ENCODE data around the gene ENPP6.

ENPP6 gene

DNA sequence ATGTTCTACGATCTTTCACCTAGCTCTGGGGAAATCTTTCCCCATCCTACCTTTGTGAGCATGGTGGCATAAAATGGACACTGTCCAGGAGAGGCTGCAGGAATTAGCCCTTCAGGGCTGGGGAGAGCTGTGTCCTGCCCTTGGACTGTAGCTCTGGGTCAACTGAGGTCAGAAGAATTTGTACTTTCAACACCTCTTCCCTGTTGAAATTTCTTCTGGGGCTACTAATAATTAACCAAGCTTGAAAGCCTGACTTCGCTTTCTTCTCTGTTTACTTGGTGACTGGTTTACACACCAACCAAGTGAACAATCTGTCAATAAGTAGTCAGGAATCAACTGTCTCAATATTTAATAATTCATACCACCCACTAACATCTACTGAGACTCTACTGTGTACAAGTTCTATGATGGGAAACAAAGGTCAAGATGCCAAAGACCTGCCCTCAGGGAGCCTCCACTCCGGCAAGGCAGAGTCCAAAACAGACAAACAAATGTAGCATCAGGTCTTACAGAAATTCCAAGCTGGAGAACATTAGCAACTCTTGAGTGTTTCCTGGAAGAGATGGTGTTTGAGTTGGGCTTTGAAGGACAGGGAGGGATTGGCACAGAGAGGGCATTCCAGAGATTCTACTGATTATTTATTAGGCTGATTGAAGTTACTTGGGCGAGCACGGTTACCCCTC, 113.1 kb downstream of the ENPP6 start:
- DNase-seq (ENCODE audit: low read depth in 2 of 2), result no peak

DNA sequence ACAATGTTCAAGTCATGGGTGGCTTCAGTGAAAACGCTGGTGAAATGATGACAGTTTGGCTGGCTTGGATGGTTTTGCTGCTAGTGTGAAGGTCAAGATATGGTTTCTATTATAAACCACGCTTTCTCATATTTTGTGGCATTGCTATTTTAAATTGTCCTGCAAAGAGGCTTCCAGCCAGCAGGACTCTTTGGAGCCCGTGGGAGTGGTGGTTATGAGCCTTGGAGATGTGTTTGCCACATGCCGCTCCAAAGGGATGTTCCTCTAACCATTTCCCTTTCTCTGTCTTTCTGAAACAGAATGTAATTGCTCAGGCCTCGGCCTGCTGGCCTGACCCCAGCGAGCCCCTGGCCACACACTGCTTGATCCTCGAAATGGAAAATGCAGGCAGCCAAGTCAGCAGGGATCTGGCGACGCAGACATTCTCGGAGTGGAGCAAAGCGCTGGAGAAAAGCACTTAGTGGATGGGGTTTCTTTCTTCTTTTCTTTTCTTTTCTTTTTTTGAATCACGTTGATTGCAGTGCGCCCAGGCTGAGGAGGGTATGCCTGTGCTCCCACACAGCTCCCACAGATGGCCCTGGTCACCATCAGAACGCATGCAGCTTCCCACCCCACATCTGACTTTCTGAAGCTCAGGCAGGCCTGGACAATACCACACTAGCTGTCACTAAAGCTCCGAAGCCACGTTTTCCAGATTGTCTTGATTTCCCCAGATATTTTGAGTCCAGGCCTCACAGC, 114.0 kb downstream of the ENPP6 start:
- DNase-seq (ENCODE audit: low read depth in 2 of 2), result no peak

DNA sequence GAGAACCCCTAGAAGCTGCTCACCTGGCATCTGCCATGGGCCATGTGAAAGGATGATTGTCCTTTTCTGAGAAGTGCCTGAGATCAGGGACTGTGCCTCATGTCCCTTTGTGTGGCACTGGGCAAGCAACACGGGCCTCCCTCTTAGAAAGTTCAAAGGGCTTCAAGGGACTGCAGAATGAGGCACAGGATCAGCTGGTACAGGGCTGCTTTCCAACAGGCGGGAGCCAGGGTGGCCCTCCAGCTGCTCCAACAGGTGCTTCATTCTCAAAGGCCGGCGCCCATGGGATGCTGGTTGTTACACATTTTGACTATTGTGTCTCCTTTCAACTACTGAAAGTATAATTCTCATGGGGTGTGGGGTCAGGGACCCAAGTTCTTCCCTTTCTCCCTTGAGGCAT, 114.7 kb downstream of the ENPP6 start:
- DNase-seq (ENCODE audit: low read depth in 2 of 2), result no peak

DNA sequence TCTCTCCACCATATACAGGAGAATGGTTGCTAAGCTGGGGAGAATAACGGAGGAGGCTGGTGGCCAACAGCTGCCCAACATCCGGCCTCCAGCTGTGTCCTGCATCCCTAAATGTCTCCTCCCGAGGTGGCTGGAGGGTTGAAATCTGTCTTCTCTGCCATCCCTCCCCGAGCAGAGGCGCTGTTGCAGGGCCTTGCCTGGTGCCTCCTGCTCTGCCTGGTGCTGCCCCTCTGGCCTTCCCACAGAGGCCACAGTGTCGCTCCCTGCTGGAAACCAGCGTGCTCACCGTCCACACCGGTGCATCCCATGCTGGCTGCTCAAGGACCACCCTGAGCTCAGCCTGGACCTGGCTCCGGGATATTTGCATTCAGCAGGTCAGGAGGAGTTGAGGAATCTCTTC, 115.2 kb downstream of the ENPP6 start:
- no peak for DNase-seq (ENCODE audit: low read depth in 2 of 2)

DNA sequence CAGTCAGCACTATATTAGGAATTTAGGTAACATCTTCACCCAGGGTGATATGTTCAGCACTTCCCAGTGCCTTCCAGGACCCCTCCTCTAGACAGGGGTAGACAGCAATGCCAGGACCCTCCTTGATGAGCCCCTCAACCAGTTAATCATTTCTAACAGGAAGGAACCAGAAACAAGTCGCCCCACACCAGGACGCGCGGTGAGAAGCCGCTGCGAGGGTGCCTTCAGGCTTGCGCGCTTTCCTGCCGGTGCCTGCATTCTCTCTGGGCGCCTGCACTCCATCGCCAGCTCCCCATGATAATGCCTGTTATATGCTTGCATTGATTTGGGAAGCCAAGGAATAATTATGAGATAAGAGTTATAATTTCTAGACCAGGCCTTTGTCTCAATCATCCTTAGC, 116.0 kb downstream of the ENPP6 start:
- DNase-seq (ENCODE audit: low read depth in 2 of 2), result no peak

DNA sequence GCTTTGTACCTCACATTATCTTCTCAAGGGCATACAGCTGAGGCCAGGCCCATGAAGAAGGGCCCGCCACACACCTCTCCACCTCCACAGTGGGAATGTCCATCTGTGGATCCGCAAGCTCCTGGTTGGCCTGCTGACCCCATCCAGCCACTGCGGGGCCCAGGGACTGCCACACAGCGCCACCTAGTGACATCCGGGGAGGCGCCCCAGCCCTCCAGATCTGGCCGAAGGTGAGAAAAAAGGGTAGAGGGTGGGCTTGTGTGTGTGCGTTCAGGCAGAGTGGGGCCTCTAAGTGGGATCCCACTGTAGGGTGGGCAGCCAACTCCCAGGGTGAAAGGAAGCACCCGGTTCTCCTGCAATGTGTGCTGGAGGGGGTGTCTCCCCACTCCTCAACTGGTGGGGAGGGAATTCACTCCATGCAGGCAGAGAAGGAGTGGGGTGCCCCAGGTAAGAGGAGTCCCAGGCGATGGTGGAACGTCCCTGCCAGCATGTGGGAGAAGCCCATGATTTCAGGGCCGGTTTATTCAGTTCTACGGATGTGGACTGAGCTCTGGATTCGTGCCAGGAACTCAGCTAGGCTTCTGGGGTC, 117.3 kb downstream of the ENPP6 start:
- DNase-seq (ENCODE audit: low read depth in 2 of 2), result no peak

DNA sequence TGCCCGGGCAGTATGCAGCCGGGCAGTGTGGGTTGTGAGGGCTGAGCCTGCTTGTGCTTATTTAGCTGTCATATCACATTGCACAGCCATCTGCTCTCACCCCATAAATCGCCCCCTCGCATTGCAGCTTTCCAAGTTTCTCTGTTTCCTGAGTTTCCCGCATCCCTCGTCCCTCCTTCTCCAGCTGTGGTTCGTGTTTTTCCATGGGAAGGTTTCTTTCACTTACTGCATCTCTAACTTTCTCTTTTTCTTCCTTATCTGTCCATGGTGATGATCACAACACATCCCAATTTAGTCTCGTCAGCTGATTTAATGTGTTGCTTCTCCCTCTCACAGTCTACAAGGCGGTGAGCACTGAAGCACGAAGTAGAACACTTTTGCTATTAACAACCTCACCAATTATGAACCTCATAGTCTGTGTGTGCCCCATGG, 118.1 kb downstream of the ENPP6 start:
- DNase-seq (ENCODE audit: low read depth in 2 of 2), result no peak

DNA sequence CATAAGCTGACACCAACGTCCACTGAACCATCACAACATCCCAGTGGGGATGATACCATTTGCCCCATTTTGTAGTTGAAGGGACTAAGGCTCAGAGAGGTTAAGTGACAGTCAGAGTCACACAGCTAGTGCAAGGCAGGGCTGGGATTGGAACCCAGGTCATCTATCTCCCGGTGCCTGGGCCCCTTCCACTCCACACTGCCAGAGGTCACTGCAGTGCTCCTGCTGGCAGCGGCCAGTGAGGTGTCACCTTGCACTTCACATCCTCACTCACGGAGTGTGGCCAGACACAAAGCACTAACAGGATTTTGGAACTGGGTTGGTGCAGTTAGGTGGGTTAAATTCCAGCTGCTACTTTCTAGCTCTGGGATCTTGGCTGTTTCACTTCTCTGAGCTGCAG, 118.7 kb downstream of the ENPP6 start:
- no peak for DNase-seq (ENCODE audit: low read depth in 2 of 2)

DNA sequence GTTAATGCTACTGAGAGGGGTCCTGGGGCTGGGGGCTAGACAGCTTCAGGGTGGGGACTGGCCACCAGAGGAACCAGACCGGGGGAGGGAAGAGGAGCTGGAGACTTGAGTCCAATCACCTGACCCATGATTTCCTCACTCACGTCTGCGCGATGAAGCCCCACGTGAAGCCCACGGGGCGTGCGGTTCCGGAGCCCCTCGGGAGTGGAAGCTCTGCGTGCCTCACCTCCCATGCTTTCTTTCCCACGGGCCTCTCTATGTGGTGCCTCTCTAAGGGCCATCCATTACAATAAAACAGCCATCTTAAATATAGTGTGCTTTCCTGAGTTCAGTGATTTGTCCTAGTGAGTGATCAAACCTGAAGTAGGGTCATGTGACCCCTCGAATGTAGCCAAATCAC, 119.9 kb downstream of the ENPP6 start:
- no peak for DNase-seq (ENCODE audit: low read depth in 2 of 2)

DNA sequence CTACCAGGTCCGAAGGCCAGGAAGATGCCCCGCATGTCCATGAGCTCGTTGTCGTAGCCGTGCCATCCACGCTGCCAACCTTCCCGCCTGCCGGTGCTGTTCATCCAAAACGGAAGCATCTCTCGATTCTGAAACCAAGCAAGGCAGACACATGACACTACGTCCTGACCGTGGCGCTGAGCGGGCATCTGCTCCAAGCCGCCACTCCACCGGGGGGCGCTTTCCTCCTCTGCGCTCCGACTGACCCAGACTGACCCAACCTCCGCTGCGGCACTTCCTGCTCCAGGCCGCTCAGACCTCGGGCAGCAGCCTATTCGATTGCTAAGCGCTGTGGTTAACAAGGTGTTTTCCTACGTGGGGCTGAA, 120.5 kb downstream of the ENPP6 start:
- no peak for DNase-seq (ENCODE audit: low read depth in 2 of 2)

DNA sequence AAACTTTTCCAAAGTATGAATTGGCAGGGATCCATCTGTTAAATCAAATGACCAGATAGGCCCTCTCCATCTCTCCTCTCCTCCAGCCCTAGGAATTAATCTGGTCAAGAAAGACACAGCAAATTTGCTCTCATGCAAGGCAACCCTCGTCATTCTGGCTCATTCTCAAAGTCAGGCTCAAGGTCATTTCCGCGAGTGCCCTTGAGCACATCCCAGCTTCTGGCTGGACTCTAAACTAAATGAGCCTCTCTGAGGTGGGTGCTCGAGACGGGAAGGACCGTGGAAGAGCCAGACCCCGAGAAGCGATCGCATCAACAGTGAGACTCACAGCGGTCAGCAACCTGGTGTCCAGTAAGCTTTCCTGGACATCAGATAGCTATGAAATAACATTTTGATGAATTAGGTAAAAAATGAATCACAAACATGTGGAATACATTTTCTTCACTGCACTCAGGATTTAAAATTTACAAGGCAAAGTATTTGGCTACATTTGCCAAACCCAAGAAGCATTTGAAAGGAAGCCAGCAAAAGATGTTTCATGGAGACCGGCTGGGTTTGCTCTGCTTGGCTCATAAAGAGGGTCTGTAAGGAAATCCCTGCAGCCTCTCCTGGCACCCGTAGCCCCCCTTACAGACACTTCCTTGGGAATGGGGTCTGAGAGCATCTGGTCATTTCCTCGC, 121.0 kb downstream of the ENPP6 start:
- DNase-seq (ENCODE audit: low read depth in 2 of 2), result no peak

DNA sequence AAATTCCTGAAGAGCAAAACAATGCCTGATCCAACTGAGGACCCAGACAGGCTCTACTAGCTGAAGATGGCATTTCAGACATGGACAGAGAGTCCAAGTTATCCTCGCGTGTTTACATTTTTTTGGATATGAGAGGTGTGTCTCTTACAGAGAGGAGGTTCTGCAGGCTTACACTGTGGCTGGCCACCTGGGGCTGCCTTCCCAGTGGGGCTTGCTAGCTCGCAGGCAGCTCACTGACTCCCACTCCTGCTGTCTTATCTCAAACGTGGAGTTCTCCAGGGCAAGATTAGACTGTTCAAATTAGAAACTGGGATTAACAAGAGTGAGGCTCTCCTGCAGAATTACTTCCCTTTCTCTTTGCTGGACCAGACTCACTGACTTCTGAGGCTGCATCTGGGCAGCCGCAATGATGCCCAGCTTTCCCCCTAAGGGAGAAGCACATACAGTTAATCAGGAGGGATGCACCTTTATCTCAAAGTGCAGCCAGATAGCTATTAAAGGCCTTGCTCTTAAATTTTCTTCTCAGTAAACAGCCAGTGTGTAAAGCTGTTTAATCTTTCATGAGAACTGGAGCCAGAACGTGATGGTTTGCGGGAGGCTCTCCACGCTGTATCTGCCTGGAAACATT, 123.0 kb downstream of the ENPP6 start:
- no peak for DNase-seq (ENCODE audit: low read depth in 2 of 2)

DNA sequence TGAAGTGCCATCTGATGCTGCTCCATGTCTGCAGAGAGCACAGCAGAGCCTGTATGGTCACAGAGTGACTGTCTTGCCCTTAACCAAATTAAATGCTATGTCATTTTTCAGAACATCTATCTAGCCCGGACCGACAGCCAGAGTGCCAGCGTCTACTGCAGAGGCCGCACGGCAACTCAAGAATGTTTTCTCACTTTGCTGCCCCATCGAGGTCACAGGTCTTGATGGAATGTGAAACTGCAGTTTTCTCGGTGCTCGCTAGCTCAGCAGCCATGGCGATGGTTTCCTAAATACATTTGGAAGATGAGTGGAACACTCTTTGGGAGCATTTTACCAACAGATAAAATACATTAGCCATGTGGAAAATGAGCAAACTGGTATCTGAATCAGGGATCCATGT, 125.7 kb downstream of the ENPP6 start:
- no peak for DNase-seq (ENCODE audit: low read depth in 2 of 2)

DNA sequence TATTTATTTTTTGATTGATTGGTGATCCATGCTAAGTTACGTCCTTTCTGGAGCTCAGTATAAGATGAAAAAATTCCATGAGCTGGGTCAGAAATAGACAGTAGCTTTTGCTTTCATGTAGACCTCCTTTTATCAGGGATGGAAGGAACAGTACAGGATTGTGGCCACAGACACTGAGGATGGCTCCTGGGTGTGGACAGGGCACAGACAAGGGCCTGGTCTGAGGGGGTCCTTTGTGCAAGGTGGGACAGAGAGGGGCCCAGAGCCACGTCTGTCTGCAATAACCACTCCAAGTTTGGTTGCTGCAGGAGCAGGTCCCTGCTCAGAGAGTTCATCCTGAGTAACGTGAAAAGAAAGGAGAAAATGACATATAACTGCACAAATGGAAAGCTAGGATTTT, 127.1 kb downstream of the ENPP6 start:
- DNase-seq (ENCODE audit: low read depth in 2 of 2), result no peak

DNA sequence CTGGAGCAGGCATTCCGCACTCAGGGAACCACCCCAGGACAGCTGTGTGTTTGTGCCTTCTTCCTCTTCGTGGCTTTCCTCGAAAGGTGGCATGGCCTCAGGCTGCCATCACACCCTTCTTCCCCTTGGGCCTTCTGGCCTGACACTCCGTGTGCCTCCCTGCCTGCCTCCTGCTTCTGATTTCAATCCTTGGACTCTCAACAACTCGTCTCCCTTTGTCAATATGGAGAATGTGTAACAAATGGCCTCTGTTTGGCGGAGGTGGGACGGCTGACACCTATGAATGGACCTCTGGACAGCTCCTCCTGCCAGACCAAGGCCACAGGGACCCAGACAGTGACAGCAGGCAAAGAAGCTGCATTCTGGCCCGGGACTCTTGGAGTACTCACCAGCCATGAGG, 137.0 kb downstream of the ENPP6 start:
- DNase-seq (ENCODE audit: low read depth in 2 of 2), result no peak

DNA sequence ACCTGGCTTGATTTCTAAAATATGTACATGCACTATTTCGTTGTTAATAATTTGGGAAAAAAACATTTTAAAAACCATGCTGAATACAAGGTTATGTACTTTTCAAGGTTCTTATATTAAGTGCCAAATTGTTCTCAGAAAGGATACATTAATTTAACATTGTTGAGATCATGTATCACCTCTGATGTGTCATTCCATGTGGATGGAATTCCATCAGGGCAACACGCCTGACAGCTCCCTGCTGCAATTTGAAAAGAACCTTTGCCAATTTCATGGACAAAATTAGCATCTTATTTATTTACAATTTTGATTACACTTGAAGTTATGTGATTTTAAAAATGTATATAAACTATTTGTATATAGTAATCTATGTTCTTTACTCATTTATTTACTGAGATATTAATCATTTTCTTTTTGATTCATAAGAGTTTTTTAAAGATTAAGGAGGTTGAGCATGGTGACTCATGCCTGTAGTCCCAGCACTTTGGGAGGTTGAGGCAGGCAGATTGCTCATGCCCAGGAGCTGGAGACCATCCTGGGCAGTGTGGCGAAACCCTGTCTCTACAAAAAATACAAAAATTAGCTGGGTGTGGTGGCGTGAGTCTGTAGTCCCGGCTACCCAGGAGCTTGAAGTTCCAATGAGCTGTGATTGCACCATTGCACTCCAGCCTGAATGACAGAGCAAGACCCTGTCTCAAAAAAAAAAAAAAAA, 142.8 kb downstream of the ENPP6 start:
- DNase-seq (ENCODE audit: low read depth in 2 of 2), result no peak

DNA sequence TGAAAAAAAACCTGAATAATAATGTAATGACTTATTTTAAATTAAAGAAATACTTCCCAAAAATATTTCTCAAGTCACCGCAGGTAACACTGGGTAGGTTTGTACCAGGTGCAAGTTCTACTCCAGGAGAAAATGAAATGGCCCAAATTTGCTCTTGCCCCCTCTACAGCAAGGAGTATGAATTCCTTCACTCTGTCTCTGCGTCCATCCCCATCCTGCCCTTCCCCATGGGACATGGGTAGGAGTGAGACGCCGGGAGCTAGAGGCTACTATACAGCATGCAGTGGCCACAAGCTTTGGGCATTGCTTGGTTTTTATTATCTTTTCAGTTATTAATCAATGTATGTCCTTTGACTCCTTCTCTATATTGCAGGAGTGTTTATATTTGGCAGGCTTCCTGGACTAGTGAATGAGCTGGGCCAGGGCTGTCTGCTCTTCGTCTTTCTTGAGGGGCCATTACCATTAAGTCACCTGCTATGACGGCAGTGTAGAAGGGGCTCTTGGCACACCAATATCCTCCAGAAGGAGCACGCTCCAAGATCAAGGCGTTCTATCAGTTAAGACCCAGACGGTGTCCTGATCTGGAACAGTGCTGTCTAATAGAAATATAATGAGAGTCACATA, 149.6 kb downstream of the ENPP6 start:
- DNase-seq (ENCODE audit: low read depth in 2 of 2), result no peak

DNA sequence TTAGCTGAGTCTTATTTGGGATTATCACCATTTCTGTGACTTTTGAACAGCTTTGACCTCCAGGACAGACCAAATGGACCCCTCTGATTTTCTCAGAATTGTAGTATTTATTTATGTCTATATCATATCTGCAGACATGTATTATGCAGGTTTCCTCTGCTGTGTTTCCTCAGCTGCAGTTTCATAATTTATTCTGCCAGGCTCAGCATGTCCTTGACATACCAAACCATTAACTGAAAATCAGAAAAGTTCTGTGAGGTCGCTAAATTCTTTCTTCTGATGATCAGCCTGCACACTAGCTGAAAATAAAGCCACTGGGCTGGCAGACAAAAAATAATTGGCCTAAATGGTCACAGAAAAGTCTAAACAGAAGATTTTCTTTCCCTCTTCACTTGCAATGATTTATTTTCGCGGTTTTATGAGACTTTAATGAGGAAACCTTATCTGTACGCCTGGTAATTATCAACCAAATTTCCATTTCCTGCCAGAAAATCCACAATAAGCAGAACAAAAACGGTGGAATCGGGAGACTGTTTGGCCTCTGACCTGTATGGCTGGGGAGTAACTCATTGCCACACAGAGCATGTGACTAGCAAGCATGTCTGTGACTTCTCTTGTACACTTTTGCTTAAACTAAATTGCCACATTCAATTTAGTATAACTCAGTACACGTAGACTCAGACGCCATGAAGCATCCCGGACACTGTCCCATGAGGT, 150.9 kb downstream of the ENPP6 start:
- no peak for DNase-seq (ENCODE audit: low read depth in 2 of 2)

DNA sequence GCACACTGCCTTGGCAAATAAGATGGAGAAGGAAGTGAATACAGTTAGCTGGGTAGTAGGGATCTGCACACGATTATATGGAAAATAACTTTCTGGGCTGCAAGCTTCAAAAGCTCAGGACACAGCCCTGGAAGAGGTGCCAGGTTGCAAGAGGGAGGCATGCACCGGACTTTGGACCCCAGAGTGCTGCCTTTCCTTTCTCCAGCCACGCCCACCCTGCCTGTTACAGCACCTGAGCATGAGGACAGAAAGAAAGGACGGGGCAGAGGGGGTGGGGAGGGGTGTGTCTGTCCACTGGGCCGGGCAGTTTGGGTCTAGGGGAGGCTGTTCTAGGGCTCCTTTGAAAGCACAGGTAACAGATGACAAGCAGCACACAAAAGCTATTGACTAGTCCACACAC, 152.8 kb downstream of the ENPP6 start:
- no peak for DNase-seq (ENCODE audit: low read depth in 2 of 2)

DNA sequence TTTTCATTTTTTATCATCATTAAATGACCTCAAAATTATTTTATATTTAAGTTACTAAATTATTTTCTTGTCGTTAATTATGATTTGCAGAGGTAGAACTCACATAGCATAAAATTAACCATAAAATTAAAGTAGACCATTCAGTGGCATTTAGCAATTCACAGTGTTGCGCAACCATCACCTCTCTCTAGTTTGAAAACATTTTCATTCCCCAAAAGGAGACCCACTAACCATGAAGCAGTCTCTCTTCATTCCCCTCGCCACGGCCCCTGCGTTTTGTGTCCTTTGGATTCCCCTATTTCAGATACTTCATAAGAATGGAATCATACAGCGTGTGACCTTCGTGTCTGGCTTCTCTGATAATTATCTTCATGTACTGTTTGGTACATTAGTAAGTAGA, 154.9 kb downstream of the ENPP6 start:
- no peak for DNase-seq (ENCODE audit: low read depth in 2 of 2)

DNA sequence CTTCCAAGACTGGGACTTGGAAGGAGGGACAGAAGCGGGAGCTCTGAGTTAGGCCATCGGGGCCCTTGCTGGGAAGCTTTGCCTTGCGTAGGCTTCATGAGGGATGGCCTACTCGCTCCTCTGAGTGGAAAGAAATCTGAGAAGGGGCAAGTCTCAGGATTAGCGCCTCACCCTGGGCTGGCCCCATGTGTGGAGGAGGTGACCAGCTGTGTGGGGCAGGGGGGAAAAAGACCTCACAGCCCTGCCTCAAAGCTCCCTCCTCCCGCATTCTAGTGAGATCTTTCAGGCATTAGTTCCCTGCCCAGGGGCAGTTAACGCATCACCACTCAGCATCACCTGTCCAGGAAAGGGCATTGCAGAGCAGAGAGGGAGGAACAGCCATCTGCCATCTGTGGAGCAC, 156.1 kb downstream of the ENPP6 start:
- no peak for DNase-seq (ENCODE audit: low read depth in 2 of 2)
